ENCODE data around the gene RAB11A.

RAB11A gene

GRCh38 chr15:65918357-65918920 is 49.1 kb downstream of the RAB11A start:
- DNase-seq, result no peak

GRCh38 chr15:65918945-65919344 is 49.7 kb downstream of the RAB11A start:
- no peak for DNase-seq

GRCh38 chr15:65919353-65919752 is 50.1 kb downstream of the RAB11A start:
- DNase-seq, result no peak

GRCh38 chr15:65920121-65920520 is 50.8 kb downstream of the RAB11A start:
- DNase-seq, result no peak

GRCh38 chr15:65920825-65921309 is 51.6 kb downstream of the RAB11A start:
- no peak for DNase-seq

- DNase-seq, result no peak
These were observed 52.5 kb downstream of the RAB11A start for GRCh38 chr15:65921780-65922179.

GRCh38 chr15:65922621-65923020 is 53.3 kb downstream of the RAB11A start:
- DNase-seq, result no peak

- DNase-seq, result no peak
These were observed 54.0 kb downstream of the RAB11A start for GRCh38 chr15:65923264-65923663.

GRCh38 chr15:65924004-65924403 is 54.7 kb downstream of the RAB11A start:
- DNase-seq, result no peak

- no peak for DNase-seq
These were observed 56.0 kb downstream of the RAB11A start for GRCh38 chr15:65925338-65925737.

- DNase-seq, result no peak
These were observed 57.2 kb downstream of the RAB11A start for GRCh38 chr15:65926459-65926858.

- DNase-seq, result no peak
These were observed 57.6 kb downstream of the RAB11A start for GRCh38 chr15:65926899-65927298.

- no peak for DNase-seq
These were observed 58.3 kb downstream of the RAB11A start for GRCh38 chr15:65927545-65927944.

GRCh38 chr15:65929573-65929972 is 60.3 kb downstream of the RAB11A start:
- DNase-seq, result no peak

GRCh38 chr15:65930134-65930533 is 60.8 kb downstream of the RAB11A start:
- no peak for DNase-seq

- DNase-seq, result no peak
These were observed 61.9 kb downstream of the RAB11A start for GRCh38 chr15:65931221-65931620.

- no peak for DNase-seq
These were observed 66.1 kb downstream of the RAB11A start for GRCh38 chr15:65935391-65935790.

- no peak for DNase-seq
These were observed 67.0 kb downstream of the RAB11A start for GRCh38 chr15:65936282-65936681.

GRCh38 chr15:65937054-65937453 is 67.8 kb downstream of the RAB11A start:
- DNase-seq, result no peak

GRCh38 chr15:65937476-65937875 is 68.2 kb downstream of the RAB11A start:
- no peak for DNase-seq

GRCh38 chr15:65938604-65939003 is 69.3 kb downstream of the RAB11A start:
- no peak for DNase-seq

- DNase-seq, result no peak
These were observed 70.8 kb downstream of the RAB11A start for GRCh38 chr15:65939901-65940617.

- DNase-seq, result no peak
These were observed 71.3 kb downstream of the RAB11A start for GRCh38 chr15:65940618-65940909.
